NOMO-1 (cell line): ENCODE measurements around the gene FOXRED2.
"Not testable (repeated sequence)": the region's sequence is repeated elsewhere in the genome, so short reads cannot be mapped to it uniquely, and the experiment has no call there.

Source experiments
- DNase-seq, 2 experiments: peaks; one replicate each; lab custom pipeline; 2025; ENCODE audit not compliant: unreplicated experiment in 2 of 2; lab: John Stamatoyannopoulos, UW

The FOXRED2 gene

DNA sequence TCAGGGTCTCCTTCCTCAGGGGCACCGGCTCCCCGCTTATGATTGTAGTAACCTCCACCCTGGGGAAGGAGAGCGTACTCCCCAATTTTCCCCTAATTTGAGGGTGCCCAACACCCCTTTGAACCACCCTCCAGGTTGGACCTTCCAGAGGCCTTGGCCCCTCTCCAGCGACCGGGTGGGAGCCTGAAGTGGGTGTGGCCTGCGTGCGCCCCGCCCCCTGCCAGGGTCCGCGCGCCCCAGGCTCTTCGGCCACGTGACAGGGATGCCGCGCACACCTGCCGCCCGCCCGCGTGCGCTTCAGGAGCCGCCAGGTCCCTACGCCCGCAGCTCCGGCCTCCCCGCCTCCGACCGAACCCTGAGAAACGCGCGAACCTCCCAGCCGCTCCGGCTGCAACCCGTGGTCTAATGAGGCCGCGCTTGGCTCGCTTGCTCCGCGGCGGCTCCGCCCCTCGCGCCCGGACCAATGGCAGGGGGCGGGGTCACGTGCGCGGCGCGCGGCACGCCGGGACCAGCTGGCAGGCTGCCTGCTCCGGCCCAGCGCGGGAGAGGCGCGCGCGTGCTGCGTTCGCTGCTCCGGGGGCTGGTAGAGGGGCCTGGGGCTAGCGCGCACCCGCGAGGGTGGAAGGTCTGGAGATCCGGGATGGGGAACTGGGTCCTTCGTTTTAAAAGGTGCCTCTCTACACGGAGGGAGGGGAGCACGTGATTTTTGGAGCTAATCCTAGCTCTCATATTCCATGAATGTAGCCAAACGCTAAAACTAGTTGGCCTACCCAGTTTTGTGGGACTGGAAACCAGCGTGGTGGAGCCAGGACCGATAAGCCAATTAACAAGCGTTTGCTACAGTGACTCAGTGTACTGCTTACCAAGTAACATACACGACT lies at the start of gene FOXRED2:
FOXRED2 (minus strand) TSS at position 404 of the 881 bp plus-strand sequence. CDS start 618 bp downstream, outside the sequence.
- DNase-seq = peak; percentile 79 to 88

DNA sequence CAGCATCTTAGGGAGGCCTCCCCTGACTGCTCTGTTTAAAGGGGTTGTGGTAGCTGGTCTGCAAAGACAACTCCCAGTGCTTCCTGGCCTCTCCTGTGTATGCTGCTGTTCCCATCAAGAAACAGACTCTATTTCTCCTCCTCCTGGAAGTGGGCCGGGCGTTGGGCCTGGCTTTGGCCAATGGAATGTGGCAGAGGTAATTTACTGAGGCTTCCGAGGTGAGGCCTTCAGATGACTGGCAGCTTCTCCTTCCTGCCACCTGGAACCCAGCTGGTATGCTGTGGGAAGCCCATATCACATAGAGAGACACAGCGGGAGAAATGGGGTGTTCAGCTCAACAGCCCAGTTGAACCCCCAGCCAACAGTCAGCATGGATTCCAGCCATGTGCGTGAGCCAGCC lies 47.3 kb upstream of the FOXRED2 start:
- no peak for DNase-seq

GRCh38 chr22:36552289-36552688 lies 45.4 kb upstream of the FOXRED2 start:
- DNase-seq = peak; percentile 59 to 89

GRCh38 chr22:36550701-36551495 lies 44.1 kb upstream of the FOXRED2 start:
- DNase-seq = no peak

GRCh38 chr22:36549033-36549432 lies 42.2 kb upstream of the FOXRED2 start:
- peak in 1 of 2 experiments; percentile 32 for DNase-seq

DNA sequence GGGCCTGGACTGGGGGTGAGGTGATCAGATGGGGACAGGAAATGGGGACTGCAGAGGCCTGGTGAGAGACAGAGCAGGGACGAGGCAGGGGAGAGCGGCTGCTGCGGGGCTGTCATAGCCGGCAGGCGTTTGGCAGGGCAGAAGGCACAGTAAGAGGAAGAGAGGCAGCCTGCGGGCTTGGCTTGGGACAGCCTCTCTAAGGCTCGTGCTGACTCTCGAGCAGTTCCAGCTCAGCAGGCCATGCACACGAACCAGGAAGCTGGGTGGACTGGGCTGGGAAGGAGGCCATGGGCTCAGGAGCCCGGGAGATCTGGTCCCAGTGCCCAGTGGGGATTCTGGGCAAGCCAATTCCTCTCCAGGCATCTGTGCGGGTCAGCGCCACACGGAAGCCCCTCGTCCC lies 41.8 kb upstream of the FOXRED2 start:
- no peak for DNase-seq

DNA sequence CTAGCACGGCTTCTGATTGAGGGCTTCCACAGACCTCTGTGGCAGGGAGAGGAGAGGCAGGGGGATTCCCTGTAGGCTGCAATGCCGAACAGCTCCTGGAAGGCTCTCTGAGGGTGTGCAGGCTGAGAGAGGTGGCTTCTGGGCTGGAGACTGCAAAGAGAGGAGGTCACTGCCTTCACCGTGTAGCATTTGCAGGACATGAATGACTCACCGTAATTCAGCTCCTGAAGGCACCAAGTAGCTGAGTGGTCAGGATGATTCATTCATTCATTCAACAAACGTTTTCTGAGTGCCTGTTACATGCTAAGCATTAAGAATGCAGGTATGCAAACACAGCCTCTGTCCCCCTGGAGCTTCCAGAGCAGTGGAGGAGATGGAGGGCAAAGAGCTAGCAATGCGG lies 40.1 kb upstream of the FOXRED2 start:
- no peak for DNase-seq

DNA sequence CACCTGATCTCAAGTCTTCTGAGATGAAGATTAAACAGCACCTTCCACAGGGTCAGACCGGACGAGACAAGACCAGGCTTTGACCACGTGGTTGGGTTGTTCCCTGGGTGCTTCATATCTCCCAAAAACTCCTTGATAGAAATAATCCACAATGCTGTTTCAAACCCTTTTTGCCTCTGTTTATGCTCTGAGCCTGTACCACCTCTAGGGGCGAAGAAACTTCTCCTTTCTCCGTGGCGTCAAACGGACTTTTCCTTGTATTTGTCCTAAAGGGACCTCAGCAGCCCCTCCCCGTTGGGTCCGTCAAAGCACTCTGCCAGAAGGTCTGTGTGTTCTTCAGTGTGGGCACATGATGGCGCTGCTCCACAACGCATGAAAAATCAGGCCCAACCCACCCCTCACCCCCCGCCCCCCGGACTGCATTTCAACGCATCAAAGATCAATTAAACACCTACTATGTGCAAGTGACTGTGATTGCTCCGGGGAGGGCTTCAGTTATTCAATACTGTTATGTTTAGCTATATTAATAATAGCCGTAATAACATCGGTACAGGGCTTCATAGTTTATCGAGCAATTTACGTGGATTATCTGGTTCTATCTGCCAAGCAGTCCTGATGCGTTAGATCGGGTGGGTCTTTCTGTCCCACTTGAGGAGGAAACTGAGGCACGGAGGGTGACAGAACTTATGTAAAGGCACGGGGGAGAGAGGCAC lies 39.4 kb upstream of the FOXRED2 start:
- DNase-seq = peak; percentile 57

- DNase-seq = no peak
These were observed 37.3 kb upstream of the FOXRED2 start for GRCh38 chr22:36544107-36544620.

DNA sequence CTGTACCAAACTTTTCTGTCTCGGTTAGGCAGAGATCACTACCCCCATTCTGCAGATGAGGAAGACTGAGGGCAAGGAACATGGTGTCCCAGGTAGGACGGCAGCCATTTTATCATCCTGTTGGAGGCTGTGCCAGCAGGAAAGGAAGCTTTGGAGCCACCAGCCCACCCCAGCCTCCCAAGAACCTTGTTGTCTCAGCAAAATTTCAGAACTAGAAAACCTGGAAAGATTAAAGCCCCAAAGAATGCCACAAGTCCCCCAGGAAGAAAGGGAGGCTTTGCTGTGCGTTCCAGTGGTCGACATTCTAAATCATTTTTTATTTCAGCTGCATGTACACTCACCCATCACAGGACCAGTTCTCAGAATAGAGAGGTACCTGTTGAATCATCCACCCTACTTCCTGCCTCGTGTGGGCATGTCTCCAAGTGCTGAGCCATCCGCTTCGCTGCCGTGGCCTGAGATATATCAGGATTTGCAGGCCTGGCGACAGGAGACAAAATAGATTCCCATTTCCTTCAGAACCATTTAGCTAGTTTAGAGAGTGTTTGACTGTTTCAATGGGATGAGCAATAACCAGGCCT lies 35.1 kb upstream of the FOXRED2 start:
- no peak for DNase-seq

DNA sequence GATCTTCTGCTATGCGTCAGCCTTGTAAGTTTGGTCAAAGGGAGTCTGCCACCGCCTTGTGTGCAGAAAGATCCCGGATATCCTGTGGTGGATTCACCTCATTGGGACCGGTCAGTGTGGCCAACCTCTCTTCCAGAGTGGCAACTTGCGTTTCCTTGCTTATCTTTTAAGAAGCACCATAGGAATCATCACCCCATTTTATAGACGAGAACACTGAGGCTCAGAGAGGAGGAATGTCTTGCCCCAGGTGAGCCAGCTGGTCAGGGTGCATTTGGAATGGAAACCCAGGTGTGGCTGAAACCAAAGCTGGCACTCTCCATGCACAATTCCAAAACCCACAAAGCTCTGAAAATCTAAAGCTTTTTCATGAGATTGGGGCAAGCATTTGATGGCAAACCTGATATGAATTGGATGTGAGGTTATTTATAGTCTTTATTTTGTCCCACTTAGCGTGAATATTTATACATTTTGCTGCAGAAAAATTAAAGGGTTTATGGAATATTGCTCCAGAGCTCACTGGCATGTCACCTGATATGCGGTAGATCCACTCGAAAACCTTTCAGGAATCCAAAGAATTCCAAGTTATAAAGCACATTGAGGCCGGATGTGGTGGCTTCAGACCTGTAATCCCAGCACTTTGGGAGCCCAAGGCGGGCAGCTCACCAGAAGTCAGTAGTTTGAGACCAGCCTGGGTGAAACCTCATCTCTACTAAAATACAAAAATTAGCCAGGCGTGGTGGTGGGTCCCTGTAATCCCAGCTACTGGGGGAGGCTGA lies 34.2 kb upstream of the FOXRED2 start:
- DNase-seq = no peak

DNA sequence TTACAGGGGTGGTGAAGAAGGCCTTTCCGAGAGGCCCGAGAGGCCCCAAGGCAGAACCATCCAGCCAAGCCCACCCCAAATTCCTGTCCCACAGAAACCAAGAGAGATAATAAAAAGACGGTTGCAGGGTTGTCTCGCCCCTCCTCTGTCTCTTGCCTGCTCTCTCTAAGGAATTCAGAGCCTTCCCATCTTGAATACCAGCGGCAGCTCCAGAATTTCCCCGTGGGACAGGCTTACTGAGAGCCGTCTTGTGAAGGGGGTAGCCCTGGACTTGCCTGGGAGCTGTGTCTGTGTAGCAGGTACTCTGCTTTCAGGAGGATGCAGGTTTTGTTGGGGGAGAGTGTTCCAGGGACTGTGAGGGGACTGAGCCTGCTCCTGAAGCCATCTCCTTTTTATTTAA lies 31.7 kb upstream of the FOXRED2 start:
- DNase-seq = no peak

GRCh38 chr22:36536717-36537116 lies 29.9 kb upstream of the FOXRED2 start:
- DNase-seq = no peak

DNA sequence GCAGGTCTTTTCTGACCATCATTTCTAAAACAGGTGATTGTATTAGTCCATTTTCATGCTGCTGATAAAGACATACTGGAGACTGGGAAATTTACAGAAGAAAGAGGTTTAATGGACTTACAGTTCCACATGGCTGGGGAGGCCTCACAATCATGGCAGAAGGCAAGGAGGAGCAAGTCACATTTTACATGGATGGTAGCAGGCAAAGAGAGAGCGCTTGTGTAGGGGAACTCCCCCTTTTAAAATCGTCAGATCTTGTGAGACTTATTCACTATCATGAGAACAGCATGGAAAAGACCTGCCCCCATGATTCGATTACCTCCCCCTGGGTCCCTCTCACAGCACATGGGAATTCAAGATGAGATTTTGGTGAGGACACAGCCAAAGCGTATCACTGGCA lies 26.5 kb upstream of the FOXRED2 start:
- not testable (repeated sequence) for DNase-seq

GRCh38 chr22:36532466-36532865 lies 25.6 kb upstream of the FOXRED2 start:
- no peak for DNase-seq

DNA sequence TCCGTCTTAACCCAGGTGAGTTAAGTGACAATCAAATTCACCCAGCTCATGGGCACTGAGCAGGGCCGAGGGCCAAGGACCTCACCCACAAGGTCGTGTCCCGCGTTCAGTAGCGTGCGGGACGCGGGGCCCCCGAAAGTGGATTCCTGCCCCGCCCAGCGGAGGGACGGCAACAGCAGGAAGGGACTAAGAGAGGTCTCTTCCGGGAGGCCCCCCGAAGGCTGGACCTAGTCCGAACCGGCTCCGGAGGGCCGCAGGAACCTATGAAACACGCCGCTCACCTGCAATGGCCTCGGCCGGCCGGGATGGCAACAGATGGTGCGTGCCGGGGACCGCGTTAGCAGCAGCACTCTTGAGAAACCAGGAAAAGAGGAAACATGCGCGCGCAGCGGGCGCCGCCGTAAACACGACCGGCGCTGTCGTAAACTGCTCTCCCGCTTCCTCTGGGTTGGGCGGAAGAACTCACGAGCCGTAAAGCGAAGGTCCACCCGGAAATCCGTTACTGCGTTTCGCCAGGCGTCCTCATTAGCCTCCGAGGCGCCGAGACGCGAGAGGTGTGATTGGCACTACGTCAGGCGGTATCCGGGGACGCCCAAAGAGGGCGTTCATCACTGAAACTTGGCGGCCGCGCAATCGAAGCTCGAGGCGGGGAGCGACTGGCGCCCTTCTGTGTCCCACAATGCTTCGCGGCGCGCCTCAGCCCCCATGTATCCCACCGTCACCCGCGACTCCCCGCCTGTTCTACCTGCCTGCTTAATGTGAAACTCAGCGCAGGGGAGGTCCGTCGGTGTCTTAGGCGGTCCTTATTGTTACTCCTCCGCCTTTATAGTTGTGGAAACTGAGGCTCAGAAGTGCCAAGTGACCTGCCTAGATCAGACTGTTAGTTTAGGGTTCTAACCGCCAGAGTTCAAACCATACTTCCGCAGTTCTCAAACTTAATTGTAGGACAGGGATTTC lies 22.2 kb upstream of the FOXRED2 start, which contains the start of gene EIF3D:
EIF3D (minus strand) TSS at position 372 of the 957 bp plus-strand sequence. CDS start 3,045 bp downstream, outside the sequence.
- DNase-seq = peak; percentile 100

- DNase-seq = peak in 1 of 2 experiments; percentile 23
These were observed 21.5 kb upstream of the FOXRED2 start for GRCh38 chr22:36528341-36528740.

- no peak for DNase-seq
These were observed 15.8 kb upstream of the FOXRED2 start for GRCh38 chr22:36522662-36523061.
